HCT116 (cell line): ENCODE measurements around the gene CLK3. TPM values are rescaled to one million over a fixed set of nuclear protein-coding genes. Genes with fewer than 3 reads are reported as not detected.

ENCODE experiments used
- ATAC-seq: fragments of 200-7000 bp; cut with Tn5 transposase; 2 replicates; pipeline ENCODE4 v1.9.1; 2020; ENCODE audit warnings: mild to moderate bottlenecking, moderate library complexity
- BruUV-seq: library from RNA; stranded (reverse); fragments of 400-500 nt; replicated peaks from 2 replicates; lab custom pipeline; 2021; lab: Mats Ljungman, UMichigan
- CTCF ChIA-PET: fragments of 300-600 bp; sonication (Branson Sonifier 250); formaldehyde crosslinking; loops from one replicate; lab custom pipeline; 2021; ENCODE audit warnings: antibody characterized with exemption; lab: Charles Lee
- POLR2A ChIA-PET: fragments of 300-600, 350-600 bp; sonication (Branson Sonifier 250); formaldehyde crosslinking; loops from one replicate; lab custom pipeline; 2021; ENCODE audit warnings: antibody characterized with exemption; lab: Charles Lee
- RAD21 ChIA-PET, 2 experiments: fragments of 300-600 bp; sonication (Branson Sonifier 250); formaldehyde crosslinking; loops; one replicate each; lab custom pipeline; 2023; ENCODE audit warnings: low total read pairs in 2 of 2; ENCODE audit not compliant: uncharacterized antibody in 2 of 2, unreplicated experiment in 2 of 2, low non-redundant PET in 1 of 2; lab: Charles Lee
- DNase-seq: peaks from one replicate; pipeline ENCODE4 v3.0.0-alpha.2; 2010; ENCODE audit warnings: low read depth, low spot score
- H2AFZ ChIP-seq: fragments of 200-600 bp; shearing (Covaris generic), sonication (generic); 2 replicates; pipeline ENCODE4 v1.6.1; 2017; ENCODE audit warnings: low read depth, mixed run types, mixed read lengths, antibody characterized with exemption, low read length; ENCODE audit not compliant: poor library complexity, severe bottlenecking
- H3K27ac ChIP-seq: 2 replicates; pipeline ENCODE4 v1.5.1; 2012; ENCODE audit warnings: low read depth, low read length
- H3K27me3 ChIP-seq: fragments of 200-600 bp; sonication (generic); 2 replicates; pipeline ENCODE4 v1.6.1; 2016; ENCODE audit warnings: mixed run types, low read length, mixed read lengths; ENCODE audit not compliant: insufficient read depth
- H3K36me3 ChIP-seq, 2 experiments: fragments of 200-500 bp in 1 of 2; fragments of 200-600 bp in 1 of 2; sonication (Bioruptor generic) in 1 of 2; sonication (generic) in 1 of 2; 2 replicates each; pipeline versions ENCODE4 v1.5.1 to v1.6.1; 2014 to 2016; ENCODE audit warnings: low read length in 2 of 2, inconsistent platforms in 1 of 2, mixed read lengths in 1 of 2, mixed run types in 1 of 2; ENCODE audit not compliant: insufficient read depth in 2 of 2, control insufficient read depth in 1 of 2
- H3K4me1 ChIP-seq, 2 experiments: fragments of 200-600 bp in 1 of 2; sonication (generic) in 1 of 2; 2 replicates each; pipeline versions ENCODE4 v1.5.1 to v1.6.1; 2012 to 2017; ENCODE audit warnings: low read length in 2 of 2, inconsistent platforms in 1 of 2, mild to moderate bottlenecking in 1 of 2, mixed read lengths in 1 of 2, mixed run types in 1 of 2, moderate library complexity in 1 of 2; ENCODE audit not compliant: insufficient read depth in 2 of 2, control insufficient read depth in 1 of 2
- H3K4me2 ChIP-seq: fragments of 200-600 bp; sonication (generic); 2 replicates; pipeline ENCODE4 v1.6.1; 2017; ENCODE audit warnings: mixed run types, low read length, mixed read lengths
- H3K4me3 ChIP-seq, 2 experiments: fragments of 200-600 bp in 1 of 2; sonication (generic) in 1 of 2; replicated peaks in 1 of 2; 2 replicates each; pipeline ENCODE4 v1.5.1; 2011 to 2016; ENCODE audit warnings: low read length in 2 of 2, control low read depth in 1 of 2, low read depth in 1 of 2, mild to moderate bottlenecking in 1 of 2, mixed read lengths in 1 of 2, mixed run types in 1 of 2
- H3K79me2 ChIP-seq: fragments of 200-600 bp; sonication (generic); 2 replicates; pipeline ENCODE4 v1.6.1; 2017; ENCODE audit warnings: mild to moderate bottlenecking, mixed run types, low read length, moderate library complexity, mixed read lengths; ENCODE audit not compliant: insufficient read depth
- H3K9ac ChIP-seq: fragments of 200-600 bp; sonication (generic); 2 replicates; pipeline ENCODE4 v1.6.1; 2016; ENCODE audit warnings: low read length, mixed read lengths
- H3K9me2 ChIP-seq: fragments of 200-600 bp; sonication (generic), shearing (Covaris generic); 2 replicates; pipeline ENCODE4 v1.6.1; 2017; ENCODE audit warnings: mixed run types, mild to moderate bottlenecking, moderate library complexity; ENCODE audit not compliant: insufficient read depth
- H3K9me3 ChIP-seq, 2 experiments: fragments of 200-500 bp in 1 of 2; fragments of 200-600 bp in 1 of 2; sonication (Bioruptor generic) in 1 of 2; sonication (generic) in 1 of 2; 2 replicates each; pipeline ENCODE4 v1.6.1; 2014 to 2017; ENCODE audit warnings: low read length in 2 of 2, mixed read lengths in 2 of 2, inconsistent platforms in 1 of 2, low read depth in 1 of 2, mild to moderate bottlenecking in 1 of 2, mixed run types in 1 of 2, moderate library complexity in 1 of 2; ENCODE audit not compliant: control insufficient read depth in 1 of 2, insufficient read depth in 1 of 2
- H4K20me1 ChIP-seq: fragments of 200-600 bp; sonication (generic), shearing (Covaris generic); 2 replicates; pipeline ENCODE4 v1.6.1; 2017; ENCODE audit warnings: mixed run types, mild to moderate bottlenecking, moderate library complexity; ENCODE audit not compliant: insufficient read depth
- CBX3 ChIP-seq: IDR thresholded peaks from 2 replicates; pipeline ENCODE4 v1.6.1; 2012; ENCODE audit warnings: low read depth
- EGR1 ChIP-seq: IDR thresholded peaks from 2 replicates; pipeline ENCODE4 v1.6.1; 2012; ENCODE audit warnings: low read depth
- EZH2phosphoT487 ChIP-seq: fragments of 200-600 bp; IDR thresholded peaks from 2 replicates; pipeline ENCODE4 v1.6.1; 2018; ENCODE audit warnings: antibody characterized with exemption, borderline replicate concordance
- JUND ChIP-seq: IDR thresholded peaks from 2 replicates; pipeline ENCODE4 v1.6.1; 2012
- POLR2AphosphoS5 ChIP-seq: IDR thresholded peaks from 2 replicates; pipeline ENCODE4 v1.6.1; 2011; ENCODE audit warnings: mild to moderate bottlenecking, low read depth, low read length, moderate library complexity
- RAD21 ChIP-seq: IDR thresholded peaks from 2 replicates; pipeline ENCODE4 v1.6.1; 2012; ENCODE audit warnings: low read depth, mild to moderate bottlenecking
- REST ChIP-seq: IDR thresholded peaks from 2 replicates; pipeline ENCODE4 v1.6.1; 2012; ENCODE audit warnings: low read depth
- SIN3A ChIP-seq: IDR thresholded peaks from 2 replicates; pipeline ENCODE4 v1.6.1; 2012; ENCODE audit warnings: low read depth
- SP1 ChIP-seq: IDR thresholded peaks from 2 replicates; pipeline ENCODE4 v1.6.1; 2012; ENCODE audit warnings: low read depth
- SRF ChIP-seq: IDR thresholded peaks from 2 replicates; pipeline ENCODE4 v1.6.1; 2012; ENCODE audit warnings: low read depth
- TCF7L2 ChIP-seq: IDR thresholded peaks from 2 replicates; pipeline ENCODE4 v1.7.0; 2011; ENCODE audit warnings: borderline replicate concordance, inconsistent platforms; ENCODE audit not compliant: insufficient read depth, insufficient read length; ENCODE audit errors: extremely low read depth
- YY1 ChIP-seq: IDR thresholded peaks from 2 replicates; pipeline ENCODE4 v1.6.1; 2011; ENCODE audit warnings: low read length, low read depth, moderate library complexity, mild to moderate bottlenecking; ENCODE audit not compliant: insufficient replicate concordance; ENCODE audit errors: extremely low read depth
- ZFX ChIP-seq: fragments of 450-650 bp; IDR thresholded peaks from 2 replicates; pipeline ENCODE4 v1.6.1; 2017
- intact Hi-C: fragments of 100-400 bp; cut with micrococcal nuclease; formaldehyde crosslinking; loops from 2 replicates; pipeline ENCODE4 v1.10.0; 2022
- total RNA-seq: library from RNA; stranded (reverse); gene quantifications from one replicate; pipeline ENCODE4 v1.2.1, GENCODE V29; 2021; ENCODE audit not compliant: unreplicated experiment
- TF ChIP-seq, protein P1 (sequence below): IDR thresholded peaks from 2 replicates; pipeline ENCODE4 v1.6.1; 2012
- TF ChIP-seq, protein P2 (sequence below), 3 experiments: fragments of 200-600 bp in 1 of 3; sonication (generic) in 1 of 3; IDR thresholded peaks in 2 of 3; conservative IDR thresholded peaks in 1 of 3; 2 replicates each; pipeline ENCODE4 v1.5.1; 2012 to 2017; ENCODE audit warnings: low read depth in 2 of 3, low read length in 2 of 3, antibody characterized with exemption in 1 of 3, borderline replicate concordance in 1 of 3, control low read depth in 1 of 3, mild to moderate bottlenecking in 1 of 3, mixed read lengths in 1 of 3, mixed run types in 1 of 3, moderate library complexity in 1 of 3; ENCODE audit not compliant: insufficient read depth in 1 of 3

The CLK3 gene
- total RNA-seq, 1 experiment from 2014 or later = 79.3 TPM

DNA sequence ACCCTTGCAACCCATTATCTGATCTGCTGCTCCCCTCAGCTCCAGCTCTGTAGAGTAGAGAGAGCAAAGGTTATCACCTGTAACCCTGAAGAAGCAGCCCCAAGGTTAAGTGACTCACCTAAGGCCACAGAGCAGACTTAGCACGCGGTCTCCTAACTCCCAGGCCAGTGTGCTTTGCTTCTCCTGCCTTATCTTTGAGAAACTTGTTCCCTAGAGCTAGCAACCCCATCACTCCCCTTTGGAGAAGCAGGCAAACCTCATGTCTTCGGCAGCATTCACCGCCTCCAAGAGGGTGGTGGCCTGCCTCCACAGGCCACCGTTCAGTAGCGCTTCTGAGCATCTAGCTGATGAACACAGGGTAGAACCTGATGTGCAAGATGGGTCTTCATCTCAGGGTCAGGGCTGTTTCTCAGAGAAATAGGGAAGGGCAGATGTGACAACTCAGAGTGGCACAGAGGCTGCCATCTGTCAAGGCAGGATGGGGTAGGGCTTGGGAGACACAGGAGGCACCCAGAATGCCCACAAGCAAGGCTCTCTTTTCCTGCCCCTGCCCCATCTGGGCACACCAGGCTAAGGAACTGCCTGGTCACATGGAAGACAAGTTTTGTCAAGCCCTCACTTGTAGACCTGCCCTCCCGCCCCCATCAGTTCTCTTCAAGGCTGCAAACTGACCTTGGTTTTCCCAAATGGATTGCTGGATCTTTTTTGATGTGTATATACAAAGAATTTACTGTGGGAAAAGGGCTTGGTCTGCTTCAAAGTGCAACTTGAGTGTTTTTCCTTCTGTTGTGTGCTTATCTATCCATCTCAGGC is 34.9 kb upstream of the CLK3 start:
- ATAC-seq = no peak

More for the DNA sequence above, 34.9 kb upstream of the CLK3 start:
- DNase-seq = no peak
- H4K20me1 ChIP-seq = no peaks in the 10 kb centered on the region
- intact Hi-C loops = no loop called here
- no peak overlapping the region for H2AFZ ChIP-seq
- H3K79me2 ChIP-seq = no peaks in the 10 kb centered on the region
- H3K4me2 ChIP-seq = no peak overlapping the region
- ChIA-PET POLR2A (no interaction called here), RAD21 (no interaction called here), CTCF (no interaction called here)
- no peaks in the 10 kb centered on the region for H3K27me3 ChIP-seq
- no TSS peak for BruUV-seq
- no peaks in the 10 kb centered on the region for H3K36me3 ChIP-seq
- no peaks in the 10 kb centered on the region for H3K4me1 ChIP-seq
- H3K9me2 ChIP-seq = no peaks in the 10 kb centered on the region
- no peak overlapping the region for H3K4me3 ChIP-seq
- H3K27ac ChIP-seq = no peak overlapping the region
- H3K9ac ChIP-seq = no peak overlapping the region
- no peak for TF ChIP-seq SRF
- TF ChIP-seq, protein P1, sequence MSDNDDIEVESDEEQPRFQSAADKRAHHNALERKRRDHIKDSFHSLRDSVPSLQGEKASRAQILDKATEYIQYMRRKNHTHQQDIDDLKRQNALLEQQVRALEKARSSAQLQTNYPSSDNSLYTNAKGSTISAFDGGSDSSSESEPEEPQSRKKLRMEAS = no peak
- no peak for TF ChIP-seq RAD21
- no peak for TF ChIP-seq CBX3
- no peak for TF ChIP-seq YY1
- TF ChIP-seq EZH2phosphoT487 = no peak
- TF ChIP-seq POLR2AphosphoS5 = no peak
- no peak for TF ChIP-seq SP1
- TF ChIP-seq ZFX = no peak
- TF ChIP-seq SIN3A = no peak
- TF ChIP-seq JUND = no peak
- no peak for TF ChIP-seq EGR1
- TF ChIP-seq, protein P2, sequence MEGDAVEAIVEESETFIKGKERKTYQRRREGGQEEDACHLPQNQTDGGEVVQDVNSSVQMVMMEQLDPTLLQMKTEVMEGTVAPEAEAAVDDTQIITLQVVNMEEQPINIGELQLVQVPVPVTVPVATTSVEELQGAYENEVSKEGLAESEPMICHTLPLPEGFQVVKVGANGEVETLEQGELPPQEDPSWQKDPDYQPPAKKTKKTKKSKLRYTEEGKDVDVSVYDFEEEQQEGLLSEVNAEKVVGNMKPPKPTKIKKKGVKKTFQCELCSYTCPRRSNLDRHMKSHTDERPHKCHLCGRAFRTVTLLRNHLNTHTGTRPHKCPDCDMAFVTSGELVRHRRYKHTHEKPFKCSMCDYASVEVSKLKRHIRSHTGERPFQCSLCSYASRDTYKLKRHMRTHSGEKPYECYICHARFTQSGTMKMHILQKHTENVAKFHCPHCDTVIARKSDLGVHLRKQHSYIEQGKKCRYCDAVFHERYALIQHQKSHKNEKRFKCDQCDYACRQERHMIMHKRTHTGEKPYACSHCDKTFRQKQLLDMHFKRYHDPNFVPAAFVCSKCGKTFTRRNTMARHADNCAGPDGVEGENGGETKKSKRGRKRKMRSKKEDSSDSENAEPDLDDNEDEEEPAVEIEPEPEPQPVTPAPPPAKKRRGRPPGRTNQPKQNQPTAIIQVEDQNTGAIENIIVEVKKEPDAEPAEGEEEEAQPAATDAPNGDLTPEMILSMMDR (IDR thresholded peaks at IDR 0.05 in 2 of 3, conservative IDR thresholded peaks at IDR 0.05 in 1 of 3; ENCODE audit: borderline replicate concordance in 1 of 3, insufficient read depth in 1 of 3, low read depth in 2 of 3, low read length in 2 of 3) = no peak
- TF ChIP-seq TCF7L2 = no peak
- TF ChIP-seq REST = no peak
- H3K9me3 ChIP-seq = no peaks in the 10 kb centered on the region
